ENCODE data around the gene HSD3B1.

The HSD3B1 gene

GRCh38 chr1:119506941-119507340, at the start of gene HSD3B1:
TSS of gene HSD3B1 (plus strand) at chr1:119507210. CDS start at chr1:119507477, 267 bp downstream.
- FAIRE-seq = no peak

- FAIRE-seq = no peak
Measured at GRCh38 chr1:119462964-119463363, 44.0 kb upstream of the HSD3B1 start.

GRCh38 chr1:119463569-119463968, 43.4 kb upstream of the HSD3B1 start:
- no peak for FAIRE-seq

- no peak for FAIRE-seq
Measured at GRCh38 chr1:119466445-119466844, 40.6 kb upstream of the HSD3B1 start.

GRCh38 chr1:119467219-119467618, 39.8 kb upstream of the HSD3B1 start:
- no peak for FAIRE-seq

- FAIRE-seq = no peak
Measured at GRCh38 chr1:119467857-119468668, 38.9 kb upstream of the HSD3B1 start.

GRCh38 chr1:119469741-119470140, 37.3 kb upstream of the HSD3B1 start:
- FAIRE-seq = no peak

GRCh38 chr1:119470377-119470776, 36.6 kb upstream of the HSD3B1 start:
- FAIRE-seq = no peak

GRCh38 chr1:119470958-119471357, 36.1 kb upstream of the HSD3B1 start:
- no peak for FAIRE-seq

GRCh38 chr1:119471566-119471965, 35.4 kb upstream of the HSD3B1 start:
- FAIRE-seq = no peak

GRCh38 chr1:119472080-119472818, 34.8 kb upstream of the HSD3B1 start:
- no peak for FAIRE-seq

- FAIRE-seq = no peak
Measured at GRCh38 chr1:119472819-119473175, 34.2 kb upstream of the HSD3B1 start.

GRCh38 chr1:119475866-119476439, 31.1 kb upstream of the HSD3B1 start:
- no peak for FAIRE-seq

- no peak for FAIRE-seq
Measured at GRCh38 chr1:119477710-119478109, 29.3 kb upstream of the HSD3B1 start.

GRCh38 chr1:119480175-119480574, 26.8 kb upstream of the HSD3B1 start:
- FAIRE-seq = no peak

- FAIRE-seq = no peak
Measured at GRCh38 chr1:119481951-119482350, 25.1 kb upstream of the HSD3B1 start.

- no peak for FAIRE-seq
Measured at GRCh38 chr1:119482517-119483425, 24.2 kb upstream of the HSD3B1 start.

GRCh38 chr1:119483441-119484200, 23.4 kb upstream of the HSD3B1 start:
- no peak for FAIRE-seq

- FAIRE-seq = no peak
Measured at GRCh38 chr1:119485201-119485600, 21.8 kb upstream of the HSD3B1 start.

GRCh38 chr1:119488216-119488615, 18.8 kb upstream of the HSD3B1 start:
- FAIRE-seq = no peak

GRCh38 chr1:119489201-119489600, 17.8 kb upstream of the HSD3B1 start:
- FAIRE-seq = no peak

GRCh38 chr1:119490925-119491324, 16.1 kb upstream of the HSD3B1 start:
- FAIRE-seq = no peak
